NT2/D1 (cell line): ENCODE results near the gene MICAL2.

Experiments
- DNase-seq: peaks from one replicate; pipeline ENCODE4 v3.0.0-alpha.2; 2011; ENCODE audit warnings: low read depth, low spot score
- H3K27me3 ChIP-seq: 2 replicates; pipeline ENCODE4 v1.6.0; 2011; ENCODE audit warnings: mild to moderate bottlenecking; ENCODE audit not compliant: insufficient read length, insufficient read depth
- H3K36me3 ChIP-seq: 2 replicates; pipeline ENCODE4 v1.6.1; 2011; ENCODE audit warnings: mild to moderate bottlenecking, low read length, mixed read lengths; ENCODE audit not compliant: insufficient read depth, insufficient read length
- H3K4me1 ChIP-seq: 2 replicates; pipeline ENCODE4 v1.5.1; 2011; ENCODE audit not compliant: insufficient read depth, insufficient read length
- H3K4me3 ChIP-seq: 2 replicates; pipeline ENCODE4 v1.5.1; 2011; ENCODE audit warnings: low read depth; ENCODE audit not compliant: insufficient read length
- H3K9ac ChIP-seq: 2 replicates; pipeline ENCODE4 v1.6.0; 2011; ENCODE audit warnings: low read depth; ENCODE audit not compliant: insufficient read length
- H3K9me3 ChIP-seq: 2 replicates; pipeline ENCODE4 v1.5.1; 2011; ENCODE audit warnings: mild to moderate bottlenecking, low read length; ENCODE audit not compliant: insufficient read depth
- SUZ12 ChIP-seq: IDR thresholded peaks from 2 replicates; pipeline ENCODE4 v1.6.1; 2011; ENCODE audit not compliant: insufficient read length, insufficient read depth; ENCODE audit errors: extremely low read depth
- YY1 ChIP-seq: IDR thresholded peaks from 2 replicates; pipeline ENCODE4 v1.6.1; 2011; ENCODE audit not compliant: insufficient read length, insufficient read depth
- ZNF274 ChIP-seq: IDR thresholded peaks from 2 replicates; pipeline ENCODE4 v1.6.1; 2011; ENCODE audit warnings: mild to moderate bottlenecking, low read depth, low read length

Gene MICAL2

DNA sequence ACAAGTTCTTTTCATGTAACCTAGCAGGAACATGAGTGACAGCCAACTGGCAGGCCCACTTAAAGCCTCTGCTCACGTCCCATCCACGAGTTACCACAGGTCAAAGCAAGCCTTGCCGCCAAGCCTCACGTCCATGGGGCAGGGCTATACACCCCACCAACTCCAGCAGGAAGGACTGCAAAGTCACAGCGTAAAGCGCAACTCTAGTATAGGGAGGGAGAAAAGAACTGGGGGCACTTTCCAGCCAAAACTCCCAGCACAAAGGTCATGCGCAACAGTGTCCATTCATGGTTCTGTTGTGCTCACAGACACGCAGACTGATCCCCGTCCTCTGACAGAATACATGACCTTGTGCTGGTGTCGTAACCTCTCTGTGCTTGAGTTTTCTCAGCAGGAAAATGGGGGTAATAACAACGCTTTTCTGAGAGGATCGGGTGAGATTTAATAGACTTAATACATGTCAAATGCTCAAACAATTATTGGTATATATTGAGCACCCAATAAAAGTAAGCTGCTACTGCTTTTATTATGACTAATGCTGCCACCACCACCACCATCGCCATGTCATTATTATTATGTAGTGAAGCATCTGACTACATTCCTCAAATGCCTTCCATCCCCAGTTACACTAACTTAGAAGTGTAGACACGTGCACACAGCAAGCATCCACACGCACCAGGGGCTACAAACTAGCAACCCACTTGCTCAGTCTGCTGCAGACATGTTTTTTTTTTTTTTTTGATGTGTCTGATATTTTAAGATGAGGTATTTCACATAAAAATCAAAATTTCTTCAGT, 162.6 kb downstream of the MICAL2 start:
- DNase-seq: no peak
- TF ChIP-seq ZNF274: no peak
- TF ChIP-seq YY1: no peak
- TF ChIP-seq SUZ12: no peak
- no peaks in the 10 kb centered on the region for H3K9me3 ChIP-seq
- peaks cover 2% of the 10 kb centered on the region for H3K4me1 ChIP-seq
- no peaks in the 10 kb centered on the region for H3K27me3 ChIP-seq
- no peak overlapping the region for H3K9ac ChIP-seq
- no peaks in the 10 kb centered on the region for H3K36me3 ChIP-seq
- H3K4me3 ChIP-seq: no peak overlapping the region

DNA sequence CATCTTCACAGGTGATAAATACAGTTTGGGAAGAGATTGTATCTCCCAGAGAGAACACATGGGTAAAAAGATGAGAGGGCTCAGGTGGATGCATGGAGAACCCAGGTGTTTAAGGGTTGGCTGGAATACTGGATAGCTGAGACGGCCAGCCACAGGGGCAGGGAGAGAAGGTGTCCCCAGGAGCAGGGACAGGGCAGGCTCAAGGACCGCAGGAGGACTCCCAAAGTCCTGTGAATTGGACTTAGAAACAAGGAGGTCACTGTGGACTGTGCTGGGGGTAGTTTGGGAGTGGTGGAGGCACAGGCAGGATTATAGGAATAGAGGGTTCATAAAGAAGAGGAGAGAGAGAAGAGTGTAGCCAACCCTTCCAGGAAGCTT, 163.2 kb downstream of the MICAL2 start:
- Histone ChIP-seq H3K4me3 (no peak overlapping the region), H3K27me3 (no peaks in the 10 kb centered on the region), H3K9me3 (no peaks in the 10 kb centered on the region), H3K4me1 (peaks cover 2% of the 10 kb centered on the region), H3K36me3 (no peaks in the 10 kb centered on the region), H3K9ac (no peak overlapping the region)
- DNase-seq: no peak
- TF ChIP-seq ZNF274 (no peak), SUZ12 (no peak), YY1 (no peak)

DNA sequence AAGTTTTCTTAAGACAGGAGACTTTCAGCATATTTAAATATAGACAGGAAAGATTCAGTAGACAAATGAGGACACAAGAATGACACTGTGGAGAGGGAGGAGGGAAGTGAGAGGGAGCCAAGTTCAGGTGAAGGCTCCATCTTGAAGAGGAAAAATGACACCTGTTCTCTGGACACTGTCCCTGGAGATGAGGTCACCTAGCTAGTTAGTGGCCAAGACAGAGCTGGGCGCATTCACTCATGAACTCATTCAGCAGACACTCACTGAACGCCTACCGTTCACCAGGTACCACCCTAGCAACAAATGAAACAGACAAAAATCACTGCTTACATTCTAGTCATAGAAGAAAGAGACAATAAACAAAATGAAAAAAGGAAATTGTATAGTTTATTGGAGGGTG, 163.7 kb downstream of the MICAL2 start:
- Histone ChIP-seq H3K4me3 (no peak overlapping the region), H3K9me3 (no peaks in the 10 kb centered on the region), H3K4me1 (peaks cover 2% of the 10 kb centered on the region), H3K9ac (no peak overlapping the region), H3K36me3 (no peaks in the 10 kb centered on the region), H3K27me3 (no peaks in the 10 kb centered on the region)
- no peak for TF ChIP-seq YY1
- TF ChIP-seq ZNF274: no peak
- TF ChIP-seq SUZ12: no peak
- no peak for DNase-seq

DNA sequence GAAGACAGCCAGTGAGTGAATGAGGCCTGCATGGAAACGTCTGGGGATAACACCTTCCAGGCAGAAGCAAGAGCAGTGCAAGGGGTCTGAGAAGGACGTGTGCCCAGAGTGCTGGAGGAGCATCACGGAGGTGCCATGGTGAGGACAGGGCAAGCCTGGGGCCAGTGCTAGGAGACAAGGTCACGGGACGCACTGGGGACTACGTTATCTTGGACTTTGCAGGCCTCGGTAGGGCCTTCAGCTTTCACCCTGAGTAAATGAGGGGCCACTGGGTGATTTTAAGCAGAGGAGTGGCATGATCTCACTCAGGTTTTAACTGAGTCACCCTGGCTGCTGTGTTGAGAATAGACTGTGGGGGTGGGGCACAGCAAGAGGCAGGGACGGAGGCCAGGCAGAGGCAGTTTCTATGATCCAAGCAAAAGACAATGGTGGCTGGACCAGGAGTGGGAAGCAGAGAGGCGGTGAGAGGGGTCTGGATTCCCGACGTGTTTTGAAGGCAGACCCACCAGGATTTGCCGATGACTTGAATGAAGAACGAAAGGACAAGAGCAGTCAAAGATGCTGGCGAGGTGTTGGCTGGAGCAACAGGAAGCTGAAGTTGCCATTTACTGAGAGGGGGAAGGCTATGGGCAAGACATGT, 164.3 kb downstream of the MICAL2 start:
- H3K4me1 ChIP-seq: no peaks in the 10 kb centered on the region
- no peak overlapping the region for H3K4me3 ChIP-seq
- H3K27me3 ChIP-seq: no peaks in the 10 kb centered on the region
- no peaks in the 10 kb centered on the region for H3K36me3 ChIP-seq
- TF ChIP-seq YY1 (no peak), SUZ12 (no peak), ZNF274 (no peak)
- DNase-seq: no peak
- no peak overlapping the region for H3K9ac ChIP-seq
- H3K9me3 ChIP-seq: no peaks in the 10 kb centered on the region

DNA sequence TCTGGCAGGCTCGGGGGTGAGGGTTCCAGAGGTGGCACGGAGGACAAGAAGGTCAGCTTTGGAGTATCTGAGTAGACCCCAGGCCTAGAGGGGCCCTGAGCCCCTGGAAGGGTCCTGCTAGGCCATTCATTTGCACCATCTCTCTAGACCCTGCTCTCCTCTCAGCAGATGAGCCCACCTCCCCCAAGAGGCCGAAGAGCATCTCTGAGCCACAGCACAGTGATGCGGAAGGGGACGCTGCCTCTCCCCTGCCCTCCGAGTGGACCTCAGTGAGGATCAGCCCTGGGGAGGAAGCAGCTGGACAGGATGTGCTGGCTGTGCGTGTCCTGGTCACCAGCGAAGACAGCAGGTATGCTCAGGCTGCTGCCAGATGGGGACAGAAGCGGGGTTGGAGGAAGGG, 165.4 kb downstream of the MICAL2 start:
- Histone ChIP-seq H3K36me3 (no peaks in the 10 kb centered on the region), H3K9me3 (no peaks in the 10 kb centered on the region), H3K4me1 (peaks cover 3% of the 10 kb centered on the region), H3K27me3 (no peaks in the 10 kb centered on the region), H3K4me3 (no peak overlapping the region), H3K9ac (no peak overlapping the region)
- TF ChIP-seq ZNF274 (no peak), YY1 (no peak), SUZ12 (no peak)
- no peak for DNase-seq

DNA sequence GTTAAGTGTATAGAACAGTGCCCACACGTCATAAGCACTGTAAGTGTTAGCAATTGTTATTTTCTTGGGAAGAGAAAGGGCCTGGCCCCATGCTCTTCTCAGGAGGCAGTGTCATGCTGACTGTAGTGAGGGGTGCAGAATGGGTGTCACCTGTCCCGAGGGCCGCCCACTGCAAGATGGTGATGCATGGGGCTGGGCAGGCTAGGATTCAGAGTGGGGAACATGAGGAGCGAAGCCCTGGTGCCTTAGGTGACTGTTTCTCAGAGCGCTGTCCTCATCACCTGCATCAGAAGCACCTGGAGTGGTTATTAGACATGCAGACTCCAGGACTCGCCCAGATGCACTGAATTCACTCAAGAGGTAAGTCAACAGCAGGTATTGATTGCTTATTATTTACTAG, 166.0 kb downstream of the MICAL2 start:
- TF ChIP-seq YY1 (no peak), ZNF274 (no peak), SUZ12 (no peak)
- H3K27me3 ChIP-seq: no peaks in the 10 kb centered on the region
- DNase-seq: no peak
- peaks cover 3% of the 10 kb centered on the region for H3K4me1 ChIP-seq
- H3K36me3 ChIP-seq: no peaks in the 10 kb centered on the region
- H3K4me3 ChIP-seq: no peak overlapping the region
- H3K9me3 ChIP-seq: no peaks in the 10 kb centered on the region
- H3K9ac ChIP-seq: no peak overlapping the region

DNA sequence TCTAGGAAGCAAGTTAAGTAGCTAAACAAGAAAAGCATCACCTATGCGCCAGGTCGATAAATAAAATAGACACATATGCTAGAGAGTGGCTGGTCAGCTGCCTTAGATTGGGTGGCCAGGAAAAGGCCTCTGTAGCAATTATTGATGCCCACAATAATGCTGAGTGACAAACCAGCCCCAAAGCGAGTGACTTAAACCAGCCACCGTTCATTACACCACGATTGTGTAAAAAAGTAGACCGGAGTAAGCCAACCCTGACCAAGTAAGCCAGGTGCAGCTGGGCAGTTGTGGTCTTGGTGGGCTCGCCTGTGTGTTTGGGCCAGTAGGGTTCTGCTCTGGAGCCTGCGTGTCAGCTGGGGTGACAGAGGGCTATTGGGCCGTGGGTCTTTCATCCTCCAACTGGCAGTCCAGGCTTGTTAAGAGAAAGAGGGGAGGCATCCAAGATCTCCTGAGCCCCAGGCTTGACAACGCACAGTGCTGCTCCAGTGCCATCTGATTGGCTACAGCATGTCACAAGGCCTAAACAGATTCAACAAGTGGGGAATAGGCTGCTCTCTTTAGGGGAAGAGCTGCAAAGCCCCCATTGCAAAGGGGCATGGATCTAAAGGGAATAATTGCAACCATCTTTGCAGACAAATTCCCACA, 166.6 kb downstream of the MICAL2 start:
- DNase-seq: no peak
- no peaks in the 10 kb centered on the region for H3K9me3 ChIP-seq
- TF ChIP-seq YY1: no peak
- no peak for TF ChIP-seq SUZ12
- TF ChIP-seq ZNF274: no peak
- H3K9ac ChIP-seq: no peak overlapping the region
- H3K4me1 ChIP-seq: peaks cover 3% of the 10 kb centered on the region
- H3K4me3 ChIP-seq: no peak overlapping the region
- H3K36me3 ChIP-seq: no peaks in the 10 kb centered on the region
- no peaks in the 10 kb centered on the region for H3K27me3 ChIP-seq
